Measurements from ENCODE around the gene SRD5A3.

DNA sequence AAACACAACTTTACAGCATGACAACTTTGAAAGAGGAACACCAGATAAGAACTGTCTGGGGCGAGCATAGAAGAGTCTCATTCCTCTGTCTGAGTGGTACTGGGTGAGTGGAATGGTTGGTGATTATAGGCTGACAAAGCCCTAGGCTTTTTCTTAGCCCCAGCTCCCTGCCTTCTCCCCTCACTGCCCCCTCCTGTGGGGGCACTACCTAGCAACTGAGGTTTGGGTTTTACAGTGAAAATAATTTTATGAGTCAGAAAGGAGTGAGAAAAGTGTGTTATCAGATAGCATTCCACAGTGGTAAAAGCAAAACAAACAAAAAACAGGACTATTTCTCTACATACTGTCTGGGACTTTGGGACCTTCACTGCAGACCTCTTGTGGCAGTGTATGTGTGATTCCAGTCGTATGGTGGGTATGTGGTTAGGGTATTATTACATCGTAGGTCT is 39.2 kb downstream of the SRD5A3 start:
- TF ChIP-seq CTCF (IDR thresholded peaks at IDR 0.05) (no peak), POLR2A (IDR thresholded peaks at IDR 0.05) (no peak)
